CD1c-positive myeloid dendritic cell (primary cell): ENCODE measurements around the gene CABYR.
A peak's percentile ranks its signal among the peaks of the same experiment; 100 is the strongest.

Experiments used
- DNase-seq: peaks from one replicate; pipeline ENCODE4 v3.0.0-alpha.2; 2016; ENCODE audit errors: extremely low spot score

The CABYR gene, protein sequence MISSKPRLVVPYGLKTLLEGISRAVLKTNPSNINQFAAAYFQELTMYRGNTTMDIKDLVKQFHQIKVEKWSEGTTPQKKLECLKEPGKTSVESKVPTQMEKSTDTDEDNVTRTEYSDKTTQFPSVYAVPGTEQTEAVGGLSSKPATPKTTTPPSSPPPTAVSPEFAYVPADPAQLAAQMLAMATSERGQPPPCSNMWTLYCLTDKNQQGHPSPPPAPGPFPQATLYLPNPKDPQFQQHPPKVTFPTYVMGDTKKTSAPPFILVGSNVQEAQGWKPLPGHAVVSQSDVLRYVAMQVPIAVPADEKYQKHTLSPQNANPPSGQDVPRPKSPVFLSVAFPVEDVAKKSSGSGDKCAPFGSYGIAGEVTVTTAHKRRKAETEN

GRCh38 chr18:24138789-24139616 lies at the start of gene CABYR:
TSS of gene CABYR (plus strand) at chr18:24139062. CDS start at chr18:24143115, 4,053 bp downstream.
- DNase-seq, result peak; percentile 93

DNA sequence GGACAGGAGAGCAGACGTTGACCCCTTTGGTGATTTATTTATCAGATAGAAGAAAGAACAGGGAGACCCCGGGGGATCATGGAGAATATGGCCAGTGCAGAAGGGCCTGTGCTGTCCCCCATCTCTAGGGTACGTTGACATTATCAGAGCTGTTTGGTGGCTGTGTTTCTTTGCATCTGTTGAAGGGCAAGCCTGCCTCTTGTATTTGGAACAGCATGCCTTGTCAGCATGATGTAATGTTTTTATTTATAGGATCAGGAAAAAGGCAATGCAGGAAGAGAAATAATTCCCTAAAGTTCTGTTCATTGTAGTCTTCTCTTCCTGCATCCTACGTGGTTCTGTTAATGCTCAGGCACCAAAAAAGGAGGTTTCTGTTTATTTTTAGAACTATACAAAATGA lies 49.8 kb upstream of the CABYR start:
- DNase-seq, result no peak

GRCh38 chr18:24089515-24090337 lies 49.1 kb upstream of the CABYR start:
- DNase-seq, result no peak

GRCh38 chr18:24090876-24091275 lies 48.0 kb upstream of the CABYR start:
- no peak for DNase-seq

DNA sequence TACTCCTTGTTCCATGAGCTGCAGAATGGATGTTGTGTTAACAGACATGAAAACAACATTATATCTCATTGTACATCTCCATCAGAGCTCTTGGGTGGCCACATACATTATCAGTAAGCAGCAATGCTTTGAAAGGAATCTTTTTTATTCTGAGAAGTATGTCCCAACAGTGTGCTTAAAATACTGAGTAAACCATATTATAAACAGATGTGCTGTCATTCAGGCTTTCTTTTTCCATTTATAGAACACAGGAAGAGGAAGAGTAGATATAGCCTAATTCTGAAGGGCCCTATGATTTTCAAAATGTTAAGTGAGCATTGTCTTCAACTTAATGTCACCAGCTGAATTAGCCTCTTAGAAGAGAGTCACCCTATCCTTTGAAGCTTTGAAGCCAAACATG lies 44.3 kb upstream of the CABYR start:
- DNase-seq, result no peak

GRCh38 chr18:24095976-24096375 lies 42.9 kb upstream of the CABYR start:
- no peak for DNase-seq

DNA sequence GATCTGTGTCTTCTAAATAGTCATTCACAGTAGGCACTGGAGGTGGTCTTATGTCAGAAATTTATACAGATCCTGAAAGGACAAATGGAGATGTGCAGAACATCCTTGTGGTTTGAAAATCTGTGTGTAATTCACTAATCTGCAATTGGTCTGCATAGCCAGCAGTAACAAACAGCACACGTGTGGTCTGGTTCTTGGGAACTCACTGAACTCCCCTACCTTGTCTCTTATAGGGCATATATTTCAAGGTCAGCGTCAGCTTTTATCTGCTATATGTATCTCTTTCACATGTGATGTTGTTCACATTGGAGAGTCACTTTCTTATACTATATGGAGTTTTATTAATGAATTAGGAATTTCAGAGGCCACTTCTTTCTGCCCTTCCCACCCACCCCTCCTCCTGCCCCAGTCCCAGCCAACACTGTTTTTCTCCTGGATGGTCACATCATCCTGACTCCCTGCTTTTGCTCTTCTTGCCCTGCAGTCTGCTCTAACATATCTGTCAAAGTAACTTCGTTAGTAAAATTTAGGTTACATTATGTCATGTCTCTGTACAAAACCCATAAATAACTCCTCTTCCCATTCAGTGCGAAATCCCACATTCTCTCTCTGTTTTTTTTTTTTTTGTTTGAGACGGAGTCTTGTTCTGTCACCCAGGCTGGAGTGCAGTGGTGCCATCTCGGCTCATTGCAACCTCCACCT lies 35.4 kb upstream of the CABYR start:
- no peak for DNase-seq

DNA sequence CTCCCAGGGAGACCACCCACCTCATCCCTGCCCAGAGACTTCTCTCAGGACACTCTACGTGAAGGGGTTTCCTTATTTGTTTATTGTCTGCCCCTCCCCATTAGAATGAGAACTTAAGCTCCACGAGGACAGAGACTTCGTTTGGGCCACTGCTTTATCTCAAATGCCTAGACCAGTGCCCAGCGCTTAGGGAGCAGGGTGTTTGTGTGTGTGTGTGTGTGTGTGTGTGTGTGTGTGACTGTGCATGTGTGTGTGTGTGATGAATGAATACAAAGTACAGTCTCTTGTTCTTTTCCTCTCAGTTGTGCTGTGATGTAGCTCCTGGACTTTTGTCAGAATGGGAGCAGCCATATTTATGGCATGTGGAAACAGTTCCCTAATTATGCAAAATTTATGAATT lies 34.4 kb upstream of the CABYR start:
- no peak for DNase-seq

DNA sequence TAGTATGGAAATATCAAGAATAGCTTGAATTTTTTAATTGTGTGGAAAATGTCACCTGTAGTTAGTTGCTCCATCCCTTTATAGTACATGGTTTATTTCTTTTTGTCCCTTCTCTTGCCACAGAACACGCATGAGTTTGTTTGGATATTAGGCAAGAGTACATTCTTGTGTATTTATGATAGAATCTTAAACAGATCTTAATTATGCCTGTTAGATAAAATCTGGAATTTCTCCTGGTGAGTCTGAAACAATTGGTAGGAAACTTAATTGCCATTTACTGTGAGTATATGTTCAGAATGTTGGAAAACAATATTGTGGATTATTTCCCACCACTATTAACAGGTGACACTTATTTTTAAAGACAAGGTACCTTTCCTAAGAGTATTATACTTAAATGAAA lies 30.2 kb upstream of the CABYR start:
- DNase-seq, result no peak

GRCh38 chr18:24111936-24112335 lies 26.9 kb upstream of the CABYR start:
- no peak for DNase-seq

DNA sequence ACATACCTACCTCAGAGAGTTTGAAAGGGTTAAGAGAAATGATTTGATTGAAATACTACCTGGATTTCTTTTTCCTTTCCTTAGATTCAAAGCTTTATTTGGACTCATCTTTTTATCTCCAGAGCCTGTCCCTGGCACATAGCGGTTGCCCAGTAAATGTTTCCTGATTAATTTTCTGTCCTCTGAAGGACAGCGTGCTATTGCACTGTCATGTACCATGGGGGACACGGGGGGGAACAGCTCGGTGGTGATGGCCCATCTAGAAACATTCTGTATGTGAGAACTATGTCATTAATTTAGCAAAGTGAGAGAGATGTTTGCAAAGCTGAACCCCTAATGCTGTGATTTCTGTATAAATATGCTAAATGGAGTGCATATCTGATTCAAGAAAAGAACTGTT lies 26.4 kb upstream of the CABYR start:
- no peak for DNase-seq

GRCh38 chr18:24112874-24113615 lies 25.8 kb upstream of the CABYR start:
- no peak for DNase-seq

- DNase-seq, result no peak
Observed at GRCh38 chr18:24114924-24115549, 23.8 kb upstream of the CABYR start.

DNA sequence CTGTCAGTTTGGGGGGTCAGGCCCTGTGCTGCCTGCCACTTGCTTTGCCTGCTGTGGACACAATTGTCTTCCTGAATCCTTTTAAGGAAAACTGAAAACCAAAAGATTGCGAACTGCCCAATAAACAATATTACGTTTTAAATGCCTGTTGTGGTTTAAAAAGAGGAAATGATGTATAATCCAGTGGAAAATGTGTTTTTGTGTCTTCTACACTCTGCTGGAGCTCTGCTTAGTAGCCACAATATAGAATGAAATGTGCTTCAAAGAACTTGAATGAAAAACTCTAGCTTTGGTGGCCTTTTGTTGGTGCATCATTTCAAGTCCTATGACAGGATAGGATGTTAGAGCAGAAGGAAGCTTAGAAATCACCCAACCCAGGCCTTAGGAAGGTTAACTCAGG lies 23.2 kb upstream of the CABYR start:
- DNase-seq, result peak; percentile 3

GRCh38 chr18:24118750-24119577 lies 19.9 kb upstream of the CABYR start:
- DNase-seq, result peak; percentile 83

GRCh38 chr18:24120676-24121075 lies 18.2 kb upstream of the CABYR start:
- no peak for DNase-seq

- DNase-seq, result no peak
Observed at GRCh38 chr18:24121625-24122024, 17.2 kb upstream of the CABYR start.

GRCh38 chr18:24126155-24126961 lies 12.5 kb upstream of the CABYR start:
- no peak for DNase-seq

- no peak for DNase-seq
Observed at GRCh38 chr18:24127735-24128134, 11.1 kb upstream of the CABYR start.
